ENCODE measurements around the gene ARHGAP35. TPM values are rescaled to one million over a fixed set of nuclear protein-coding genes. Genes with fewer than 3 reads are reported as not detected.

Gene ARHGAP35
- 40.4 and 48.8 TPM in 2 replicates for total RNA-seq

DNA sequence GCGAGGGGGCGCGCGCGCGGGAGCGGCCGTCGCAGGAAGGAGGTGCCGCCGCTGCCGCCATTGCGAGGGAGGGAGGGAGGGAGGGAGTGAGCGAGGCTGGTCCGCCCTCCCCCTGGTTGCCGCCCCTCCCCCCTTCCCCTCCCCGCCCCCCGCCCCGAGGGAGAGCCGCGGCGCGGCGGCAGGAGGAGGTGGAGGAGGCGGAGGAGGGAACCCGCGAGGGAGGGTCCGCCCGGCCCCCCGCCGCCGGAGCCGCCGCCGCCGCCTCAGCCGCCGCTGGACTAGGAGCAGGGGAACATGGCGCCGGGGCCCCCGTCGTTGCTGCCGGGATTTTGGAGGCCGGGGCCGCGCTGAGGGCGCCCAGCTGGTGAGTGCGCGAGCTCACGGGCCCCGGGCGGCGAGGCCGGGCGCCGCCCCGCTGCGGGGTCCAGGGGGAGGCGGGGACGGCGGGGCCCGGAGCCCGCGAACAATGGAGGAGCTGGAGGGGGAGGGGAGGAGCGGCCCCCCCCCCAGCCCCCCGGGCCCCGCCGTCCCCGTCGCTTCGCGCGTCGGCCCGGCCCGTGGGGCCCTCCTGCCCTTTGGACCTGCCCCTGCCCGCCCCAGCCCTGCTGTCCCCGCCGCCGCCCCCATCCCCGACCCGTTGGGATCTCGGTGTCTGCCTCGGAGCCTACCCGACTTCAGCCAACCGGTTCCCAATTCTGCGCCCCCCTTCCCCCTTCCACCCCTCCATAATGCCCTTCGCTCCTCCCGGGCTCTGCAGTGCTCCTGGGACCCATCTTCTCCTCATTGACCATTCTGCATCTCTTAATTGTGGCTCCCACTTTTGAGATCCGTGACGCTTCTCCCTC is at the start of gene ARHGAP35:
ARHGAP35 (plus strand) TSS at position 152 of the 845 bp plus-strand sequence. CDS start 57,679 bp downstream, outside the sequence.

GRCh38 chr19:46850228-46851203 is 10.3 kb upstream of the ARHGAP35 start, which contains the start of gene AP2S1:
AP2S1 (minus strand) TSS chr19:46850846; CDS start chr19:46850766, 80 bp downstream.

Other genes with a start within 250 kb of the ARHGAP35 start
- 25.4 and 33.9 TPM in 2 replicates for gene PTGIR, start 235.9 kb upstream of the ARHGAP35 start, total RNA-seq
- not detected in 2 replicates for gene GNG8, start 224.8 kb upstream of the ARHGAP35 start, total RNA-seq
- gene DACT3, start 199.8 kb upstream of the ARHGAP35 start, total RNA-seq: 6.0 and 7.8 TPM in 2 replicates
- 12.2 and 17.5 TPM in 2 replicates for gene PRKD2, start 143.9 kb upstream of the ARHGAP35 start, total RNA-seq
- gene FKRP, start 114.9 kb upstream of the ARHGAP35 start, total RNA-seq: 20.8 and 22.2 TPM in 2 replicates
- 68.2 and 76.5 TPM in 2 replicates for gene STRN4, start 114.5 kb upstream of the ARHGAP35 start, total RNA-seq
- gene SLC1A5, start 72.4 kb upstream of the ARHGAP35 start, total RNA-seq: 287 and 295 TPM in 2 replicates
- 295 and 351 TPM in 2 replicates for gene AP2S1, start 10.2 kb upstream of the ARHGAP35 start, total RNA-seq
- gene NPAS1, start 158.8 kb downstream of the ARHGAP35 start, total RNA-seq: 12.8 and 16.2 TPM in 2 replicates
- 19.4 and 44.2 TPM in 2 replicates for gene TMEM160, start 187.6 kb downstream of the ARHGAP35 start, total RNA-seq

Measured in cardiac atrium fibroblast (primary cell).